Brain microvascular endothelial cell (primary cell): ENCODE measurements around the gene RTN4.

ENCODE experiments used
- DNase-seq: peaks from one replicate; pipeline ENCODE4 v3.0.0-alpha.2; 2020
- H3K27ac ChIP-seq: fragments of 250-450 bp; sonication (Bioruptor Pico); 2 replicates; pipeline ENCODE4 v1.5.1; 2020; ENCODE audit warnings: mild to moderate bottlenecking, moderate library complexity
- H3K27me3 ChIP-seq: fragments of 250-450 bp; sonication (Bioruptor Pico); replicated peaks from 2 replicates; pipeline ENCODE4 v1.5.1; 2020; ENCODE audit warnings: mild to moderate bottlenecking
- H3K36me3 ChIP-seq: fragments of 250-450 bp; sonication (Bioruptor Pico); replicated peaks from 2 replicates; pipeline ENCODE4 v1.5.1; 2020; ENCODE audit warnings: mild to moderate bottlenecking
- H3K4me3 ChIP-seq: 2 replicates; pipeline ENCODE4 v1.5.1; 2011; ENCODE audit warnings: low read depth, mild to moderate bottlenecking, control low read depth, low read length, moderate library complexity
- in situ Hi-C: cut with HindIII; loops from 2 replicates; pipeline ENCODE4 v1.10.0; 2017; ENCODE audit warnings: low sequenced_read_pairs, low pct_ligation_motif_present
- TF ChIP-seq, protein P1 (sequence below): IDR thresholded peaks from 2 replicates; pipeline ENCODE4 v1.5.1; 2011; ENCODE audit warnings: low read depth, mild to moderate bottlenecking, moderate library complexity, low read length, control low read depth, inconsistent platforms; ENCODE audit errors: missing control alignments

The RTN4 gene

DNA sequence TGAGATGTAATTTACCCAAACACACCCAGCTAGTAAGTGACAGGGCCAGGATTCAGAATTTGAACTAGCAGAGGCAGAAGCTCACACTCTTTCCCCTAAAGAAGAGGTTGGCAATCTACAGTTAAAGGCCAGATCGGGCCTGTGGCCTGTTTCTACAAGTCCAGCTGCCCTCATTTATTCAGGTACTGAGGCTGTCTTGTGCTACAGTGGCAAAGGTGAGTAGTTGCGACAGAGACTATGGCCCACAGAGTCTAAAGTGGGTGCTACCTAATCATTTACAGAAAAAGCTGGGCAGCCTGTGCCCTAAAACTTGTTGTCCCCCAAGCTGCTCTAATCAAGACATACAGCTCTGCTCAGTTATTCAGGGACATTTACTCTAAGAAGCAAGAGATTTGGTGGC, 86.8 kb downstream of the RTN4 start:
- peaks cover 22% of the 10 kb centered on the region for H3K36me3 ChIP-seq
- H3K27ac ChIP-seq, result no peak overlapping the region
- no peak for DNase-seq
- TF ChIP-seq, protein P1, sequence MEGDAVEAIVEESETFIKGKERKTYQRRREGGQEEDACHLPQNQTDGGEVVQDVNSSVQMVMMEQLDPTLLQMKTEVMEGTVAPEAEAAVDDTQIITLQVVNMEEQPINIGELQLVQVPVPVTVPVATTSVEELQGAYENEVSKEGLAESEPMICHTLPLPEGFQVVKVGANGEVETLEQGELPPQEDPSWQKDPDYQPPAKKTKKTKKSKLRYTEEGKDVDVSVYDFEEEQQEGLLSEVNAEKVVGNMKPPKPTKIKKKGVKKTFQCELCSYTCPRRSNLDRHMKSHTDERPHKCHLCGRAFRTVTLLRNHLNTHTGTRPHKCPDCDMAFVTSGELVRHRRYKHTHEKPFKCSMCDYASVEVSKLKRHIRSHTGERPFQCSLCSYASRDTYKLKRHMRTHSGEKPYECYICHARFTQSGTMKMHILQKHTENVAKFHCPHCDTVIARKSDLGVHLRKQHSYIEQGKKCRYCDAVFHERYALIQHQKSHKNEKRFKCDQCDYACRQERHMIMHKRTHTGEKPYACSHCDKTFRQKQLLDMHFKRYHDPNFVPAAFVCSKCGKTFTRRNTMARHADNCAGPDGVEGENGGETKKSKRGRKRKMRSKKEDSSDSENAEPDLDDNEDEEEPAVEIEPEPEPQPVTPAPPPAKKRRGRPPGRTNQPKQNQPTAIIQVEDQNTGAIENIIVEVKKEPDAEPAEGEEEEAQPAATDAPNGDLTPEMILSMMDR, result no peak
- H3K4me3 ChIP-seq, result no peak overlapping the region
- no peaks in the 10 kb centered on the region for H3K27me3 ChIP-seq
- in situ Hi-C loops, result no loop called here

DNA sequence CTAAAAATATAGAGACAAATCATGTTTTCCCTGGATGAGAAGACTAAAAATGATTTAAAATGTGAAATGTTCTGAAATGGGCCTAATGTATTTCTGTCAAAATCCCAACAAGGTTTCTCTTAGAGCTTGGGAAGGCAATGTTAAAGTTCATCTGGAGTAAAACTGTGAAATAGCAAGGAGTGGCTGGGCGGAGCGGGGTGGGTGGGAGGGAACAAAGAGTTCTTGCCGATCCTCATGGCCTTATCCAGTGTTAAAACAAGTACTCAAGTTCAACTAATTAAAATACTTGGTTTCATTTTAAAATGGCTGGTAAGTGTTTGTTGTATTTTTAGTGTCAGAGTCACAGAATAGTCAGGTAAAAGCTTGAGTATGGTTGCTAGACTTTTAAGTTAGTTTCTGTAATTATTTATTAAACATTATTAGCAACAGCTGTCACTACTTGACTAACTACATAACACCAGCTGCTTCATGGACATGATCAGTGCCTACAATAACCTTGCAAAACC, 87.3 kb downstream of the RTN4 start:
- H3K27ac ChIP-seq, result no peak overlapping the region
- DNase-seq, result no peak
- in situ Hi-C loops, result no loop called here
- no peak overlapping the region for H3K4me3 ChIP-seq
- H3K27me3 ChIP-seq, result no peaks in the 10 kb centered on the region
- TF ChIP-seq, protein P1, result no peak
- peaks cover 17% of the 10 kb centered on the region for H3K36me3 ChIP-seq

DNA sequence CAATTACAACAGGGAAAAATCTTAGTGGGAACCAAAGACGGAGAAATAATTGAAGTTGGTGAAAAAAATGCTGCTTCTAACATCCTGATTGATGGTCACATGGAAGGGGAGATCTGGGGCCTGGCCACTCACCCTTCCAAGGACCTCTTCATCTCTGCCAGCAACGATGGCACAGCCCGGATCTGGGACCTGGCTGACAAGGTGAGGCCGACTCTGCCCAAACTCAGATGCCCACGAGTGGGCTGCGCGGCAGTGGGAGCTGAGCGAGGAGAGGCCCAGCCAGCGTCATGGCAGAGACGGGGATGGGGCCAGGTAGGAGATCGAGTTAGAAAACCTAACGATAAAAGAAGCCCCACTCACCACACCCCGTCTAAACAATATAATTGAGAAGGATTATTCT, 87.7 kb downstream of the RTN4 start:
- TF ChIP-seq, protein P1, result no peak
- no peaks in the 10 kb centered on the region for H3K27me3 ChIP-seq
- H3K36me3 ChIP-seq, result peaks cover 13% of the 10 kb centered on the region
- no peak overlapping the region for H3K27ac ChIP-seq
- H3K4me3 ChIP-seq, result no peak overlapping the region
- DNase-seq, result no peak
- in situ Hi-C loops, result no loop called here

DNA sequence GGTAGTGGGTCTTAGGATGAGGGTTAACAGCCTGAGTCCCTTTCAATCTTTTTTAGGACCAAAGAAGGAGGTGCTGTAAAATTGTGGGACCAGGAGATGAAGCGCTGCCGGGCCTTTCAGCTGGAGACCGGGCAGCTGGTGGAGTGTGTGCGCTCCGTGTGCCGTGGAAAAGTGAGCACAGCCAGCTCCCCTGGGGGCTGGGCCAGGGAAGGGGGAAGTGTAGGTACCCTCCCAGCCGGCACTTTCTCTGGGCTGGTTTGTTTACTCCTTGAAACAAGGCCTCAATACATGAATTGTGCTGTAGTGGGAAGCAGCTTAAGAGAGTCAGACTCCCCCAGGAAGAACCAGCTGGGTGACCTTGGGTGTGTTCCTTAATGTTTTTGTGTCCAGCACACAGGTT, 90.1 kb downstream of the RTN4 start:
- Histone ChIP-seq H3K27ac (no peak overlapping the region), H3K4me3 (no peak overlapping the region), H3K27me3 (no peaks in the 10 kb centered on the region), H3K36me3 (no peaks in the 10 kb centered on the region)
- in situ Hi-C loops, result no loop called here
- no peak for DNase-seq
- TF ChIP-seq, protein P1, result no peak

DNA sequence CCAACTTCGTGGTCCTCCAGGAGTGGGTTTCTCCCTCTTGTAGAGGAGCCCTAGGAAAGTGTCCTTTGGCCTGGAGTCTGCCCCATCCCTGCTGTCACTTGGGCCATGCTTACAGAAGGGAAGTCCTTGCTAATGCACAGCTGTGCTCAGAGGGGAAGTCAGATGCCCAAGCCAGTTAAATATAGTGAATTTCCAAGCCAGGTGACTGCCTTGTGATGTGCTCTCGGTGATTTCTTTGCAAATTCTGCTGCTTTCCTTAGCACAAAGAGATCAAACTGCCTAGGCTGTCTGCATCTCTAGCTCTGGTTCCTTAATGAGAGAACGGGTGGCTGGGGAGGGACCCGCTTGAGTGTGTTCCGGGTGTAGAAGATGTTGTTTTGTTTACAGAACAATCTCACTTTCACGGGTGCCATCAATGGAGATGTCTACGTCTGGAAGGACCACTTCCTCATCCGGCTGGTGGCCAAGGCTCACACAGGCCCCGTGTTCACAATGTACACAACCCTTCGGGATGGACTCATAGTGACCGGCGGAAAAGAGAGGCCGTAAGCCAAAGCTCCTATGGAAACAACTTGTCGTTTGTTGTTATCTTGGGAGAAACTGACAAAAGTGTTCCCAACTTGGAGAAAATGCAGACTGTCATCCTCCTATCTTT, 91.4 kb downstream of the RTN4 start:
- Histone ChIP-seq H3K27me3 (no peaks in the 10 kb centered on the region), H3K27ac (no peak overlapping the region), H3K36me3 (no peaks in the 10 kb centered on the region), H3K4me3 (no peak overlapping the region)
- in situ Hi-C loops, result no loop called here
- TF ChIP-seq, protein P1, result no peak
- no peak for DNase-seq
